ENCODE results near the gene HELLS. TPM values are rescaled to one million over a fixed set of nuclear protein-coding genes. Genes with fewer than 3 reads are reported as not detected.

Gene HELLS
- polyA plus RNA-seq, 1 of the 3 experiments (the other 2 are of a cell fraction), result 17.3 TPM

- no peak overlapping the region for H3K27ac ChIP-seq (ENCODE audit: low read depth in 2 of 2, low read length in 1 of 2)
- H3K4me3 ChIP-seq (ENCODE audit: low read depth in 2 of 2, low read length in 1 of 2), result no peak overlapping the region
- H3K36me3 ChIP-seq (replicated peaks in 1 of 2; ENCODE audit: control insufficient read depth in 1 of 2, insufficient read depth in 2 of 2, low read length in 1 of 2), result peaks cover 0 to 13% of the 10 kb centered on the region in 2 experiments
- no peak overlapping the region for H2AFZ ChIP-seq (ENCODE audit: low read depth)
- no peaks in the 10 kb centered on the region for H3K27me3 ChIP-seq (ENCODE audit: insufficient read depth)
- no peaks in the 10 kb centered on the region for H4K20me1 ChIP-seq (ENCODE audit: insufficient read depth)
- ChIA-PET CTCF (interaction anchor here (1.4 kb wide), 1 partner anchor 9 kb away, joined by 3 read pairs; no protein-coding TSS in a partner anchor), POLR2A (no interaction called here)
- peaks cover 9% of the 10 kb centered on the region for H3F3A ChIP-seq (replicated peaks; ENCODE audit: insufficient read depth)
- no peak for DNase-seq
- H3K4me1 ChIP-seq (ENCODE audit: control insufficient read depth in 1 of 2, insufficient read depth in 2 of 2, low read depth in 1 of 2, low read length in 1 of 2), result no peaks in the 10 kb centered on the region; a peak in 1 of 4 replicates
- H3K4me2 ChIP-seq, result no peak overlapping the region
- H3K9me3 ChIP-seq, result no peaks in the 10 kb centered on the region
- H3K9ac ChIP-seq, result no peak overlapping the region
- whole genome bisulfite sequencing (ENCODE audit: low lambda C conversion rate), result 90% methylated on average over 3 of the region's 3 CpGs
- TF ChIP-seq YY1 (IDR thresholded peaks at IDR 0.05; ENCODE audit: low read depth) (no peak), EZH2phosphoT487 (IDR thresholded peaks at IDR 0.05; ENCODE audit: borderline replicate concordance, low read depth) (no peak), CTCF (IDR thresholded peaks at IDR 0.05) (no peak), NFIC (IDR thresholded peaks at IDR 0.05; ENCODE audit: borderline replicate concordance) (no peak), RAD21 (IDR thresholded peaks at IDR 0.05; ENCODE audit: low read length) (no peak), EP300 (IDR thresholded peaks at IDR 0.05; ENCODE audit: borderline replicate concordance in 1 of 2, low read depth in 1 of 2, low read length in 1 of 2) (no peak), IRF3 (IDR thresholded peaks at IDR 0.05; ENCODE audit: low read depth, low read length) (no peak), JUND (IDR thresholded peaks at IDR 0.05) (no peak)
- H3K9me2 ChIP-seq, result no peaks in the 10 kb centered on the region
- H3K79me2 ChIP-seq (ENCODE audit: insufficient read depth), result no peaks in the 10 kb centered on the region
Observed at GRCh38 chr10:94496646-94497045, 48.9 kb upstream of the HELLS start.

GRCh38 chr10:94500063-94500462, 45.5 kb upstream of the HELLS start:
- Histone ChIP-seq H3K4me3 (ENCODE audit: low read depth in 2 of 2, low read length in 1 of 2) (no peak overlapping the region), H4K20me1 (ENCODE audit: insufficient read depth) (no peaks in the 10 kb centered on the region), H3K4me2 (no peak overlapping the region), H3K9me3 (no peaks in the 10 kb centered on the region), H3K27ac (ENCODE audit: low read depth in 2 of 2, low read length in 1 of 2) (no peak overlapping the region), H3K9me2 (no peaks in the 10 kb centered on the region), H2AFZ (ENCODE audit: low read depth) (no peak overlapping the region), H3K4me1 (ENCODE audit: control insufficient read depth in 1 of 2, insufficient read depth in 2 of 2, low read depth in 1 of 2, low read length in 1 of 2) (no peaks in the 10 kb centered on the region; a peak in 1 of 4 replicates), H3K27me3 (ENCODE audit: insufficient read depth) (no peaks in the 10 kb centered on the region), H3K9ac (no peak overlapping the region), H3K79me2 (ENCODE audit: insufficient read depth) (no peaks in the 10 kb centered on the region), H3K36me3 (replicated peaks in 1 of 2; ENCODE audit: control insufficient read depth in 1 of 2, insufficient read depth in 2 of 2, low read length in 1 of 2) (peaks cover 0 to 17% of the 10 kb centered on the region in 2 experiments), H3F3A (replicated peaks; ENCODE audit: insufficient read depth) (peaks cover 9% of the 10 kb centered on the region)
- CTCF ChIA-PET, result interaction anchor here (0.6 to 0.8 kb wide), 8 partner anchors 9 to 1299 kb away, joined by 3 to 4 read pairs (median 3); no protein-coding TSS in a partner anchor
- POLR2A ChIA-PET, result no interaction called here
- 86% methylated on average over 5 of the region's 5 CpGs for WGBS (ENCODE audit: low lambda C conversion rate)
- TF ChIP-seq FOSL2 (IDR thresholded peaks at IDR 0.05; ENCODE audit: borderline replicate concordance, low read depth) (no peak), CHD2 (IDR thresholded peaks at IDR 0.05; ENCODE audit: low read length, partially characterized antibody) (no peak), CTCF (IDR thresholded peaks at IDR 0.05) (peak; percentile 54), MEF2A (IDR thresholded peaks at IDR 0.05; ENCODE audit: borderline replicate concordance, low read depth) (no peak), RAD21 (IDR thresholded peaks at IDR 0.05; ENCODE audit: low read length) (peak; percentile 53), JUND (IDR thresholded peaks at IDR 0.05) (no peak), NRF1 (IDR thresholded peaks at IDR 0.05; ENCODE audit: low read depth, low read length) (no peak)
- peak; percentile 15 for DNase-seq
